ENCODE data around the gene SOAT1.

Gene SOAT1

GRCh38 chr1:179325836-179326235 lies 32.2 kb downstream of the SOAT1 start:
- Histone ChIP-seq H4K91ac (ENCODE audit: low read depth, low read length, poor library complexity) (no peak overlapping the region), H2AK5ac (ENCODE audit: low read depth, low read length) (no peak overlapping the region), H3K36me3 (replicated peaks in 1 of 2; ENCODE audit: control insufficient read depth in 2 of 2, insufficient read depth in 2 of 2, low read length in 2 of 2) (peaks cover 1 to 59% of the 10 kb centered on the region in 2 donors), H2BK12ac (ENCODE audit: low read length) (no peak overlapping the region), H3K14ac (ENCODE audit: low read length) (no peak overlapping the region), H2AFZ (ENCODE audit: low read length) (no peak overlapping the region), H3K18ac (ENCODE audit: low read length) (no peak overlapping the region), H3K9me3 (replicated peaks in 1 of 2; ENCODE audit: control insufficient read depth in 2 of 2, insufficient read depth in 1 of 2, low read depth in 1 of 2, low read length in 2 of 2) (peaks cover 2 to 9% of the 10 kb centered on the region in 2 donors), H3K4me2 (ENCODE audit: insufficient read depth, low read length, poor library complexity, severe bottlenecking) (no peak overlapping the region), H3K4me1 (ENCODE audit: control insufficient read depth in 2 of 2, insufficient read depth in 1 of 2, low read depth in 1 of 2, low read length in 2 of 2) (no peaks in the 10 kb centered on the region), H2BK15ac (ENCODE audit: low read length) (no peak overlapping the region), H3K4ac (ENCODE audit: low read length) (no peak overlapping the region), H3K4me3 (ENCODE audit: low read length in 2 of 2) (no peak overlapping the region), H3K79me1 (ENCODE audit: low read depth, low read length) (no peaks in the 10 kb centered on the region), H3K9ac (ENCODE audit: low read depth, low read length, poor library complexity) (no peak overlapping the region), H2BK5ac (ENCODE audit: low read length) (no peak overlapping the region), H4K8ac (ENCODE audit: low read depth, low read length) (no peak overlapping the region), H3K27me3 (ENCODE audit: control insufficient read depth in 3 of 3, insufficient read depth in 3 of 3, low read depth in 1 of 3, low read length in 3 of 3) (no peaks in the 10 kb centered on the region), H3K23ac (ENCODE audit: low read depth, low read length, poor library complexity) (no peak overlapping the region), H2BK120ac (ENCODE audit: low read depth, low read length) (no peak overlapping the region), H3K27ac (replicated peaks; ENCODE audit: low read length) (no peak overlapping the region)
- no peak for DNase-seq (ENCODE audit: low spot score)
- WGBS, 2 donors (ENCODE audit: extremely low coverage in 2 of 2, insufficient read length in 2 of 2, insufficient replicate concordance in 1 of 2) = no CpG with 5 or more reads among the region's 2 CpGs

- no peak overlapping the region for H4K8ac ChIP-seq (ENCODE audit: low read depth, low read length)
- no peak overlapping the region for H3K27ac ChIP-seq (replicated peaks; ENCODE audit: low read length)
- no peak overlapping the region for H2BK12ac ChIP-seq (ENCODE audit: low read length)
- no peaks in the 10 kb centered on the region for H3K79me1 ChIP-seq (ENCODE audit: low read depth, low read length)
- H2BK5ac ChIP-seq (ENCODE audit: low read length) = no peak overlapping the region
- no peak overlapping the region for H3K18ac ChIP-seq (ENCODE audit: low read length)
- H3K36me3 ChIP-seq (replicated peaks in 1 of 2; ENCODE audit: control insufficient read depth in 2 of 2, insufficient read depth in 2 of 2, low read length in 2 of 2) = peaks cover 1 to 52% of the 10 kb centered on the region in 2 donors
- no CpG with 5 or more reads among the region's 3 CpGs for WGBS, 2 donors (ENCODE audit: extremely low coverage in 2 of 2, insufficient read length in 2 of 2, insufficient replicate concordance in 1 of 2)
- H2AFZ ChIP-seq (ENCODE audit: low read length) = no peak overlapping the region
- H3K23ac ChIP-seq (ENCODE audit: low read depth, low read length, poor library complexity) = no peak overlapping the region
- no peak overlapping the region for H2BK15ac ChIP-seq (ENCODE audit: low read length)
- no peak overlapping the region for H3K4me2 ChIP-seq (ENCODE audit: insufficient read depth, low read length, poor library complexity, severe bottlenecking)
- no peak for DNase-seq (ENCODE audit: low spot score)
- H3K14ac ChIP-seq (ENCODE audit: low read length) = no peak overlapping the region
- H3K9me3 ChIP-seq (replicated peaks in 1 of 2; ENCODE audit: control insufficient read depth in 2 of 2, insufficient read depth in 1 of 2, low read depth in 1 of 2, low read length in 2 of 2) = peaks cover 2% of the 10 kb centered on the region in 2 donors
- H2BK120ac ChIP-seq (ENCODE audit: low read depth, low read length) = no peak overlapping the region
- H3K27me3 ChIP-seq (ENCODE audit: control insufficient read depth in 3 of 3, insufficient read depth in 3 of 3, low read depth in 1 of 3, low read length in 3 of 3) = no peaks in the 10 kb centered on the region
- H3K4me1 ChIP-seq (ENCODE audit: control insufficient read depth in 2 of 2, insufficient read depth in 1 of 2, low read depth in 1 of 2, low read length in 2 of 2) = no peaks in the 10 kb centered on the region
- H4K91ac ChIP-seq (ENCODE audit: low read depth, low read length, poor library complexity) = no peak overlapping the region
- no peak overlapping the region for H2AK5ac ChIP-seq (ENCODE audit: low read depth, low read length)
- H3K4ac ChIP-seq (ENCODE audit: low read length) = no peak overlapping the region
- H3K9ac ChIP-seq (ENCODE audit: low read depth, low read length, poor library complexity) = no peak overlapping the region
- no peak overlapping the region for H3K4me3 ChIP-seq (ENCODE audit: low read length in 2 of 2)
These were observed 33.1 kb downstream of the SOAT1 start for GRCh38 chr1:179326746-179327145.

- Histone ChIP-seq H2AK5ac (ENCODE audit: low read depth, low read length) (no peak overlapping the region), H4K91ac (ENCODE audit: low read depth, low read length, poor library complexity) (no peak overlapping the region), H2BK5ac (ENCODE audit: low read length) (no peak overlapping the region), H3K4me2 (ENCODE audit: insufficient read depth, low read length, poor library complexity, severe bottlenecking) (no peak overlapping the region), H4K8ac (ENCODE audit: low read depth, low read length) (no peak overlapping the region), H3K27ac (replicated peaks; ENCODE audit: low read length) (no peak overlapping the region), H2AFZ (ENCODE audit: low read length) (no peak overlapping the region), H2BK12ac (ENCODE audit: low read length) (no peak overlapping the region), H3K9me3 (replicated peaks in 1 of 2; ENCODE audit: control insufficient read depth in 2 of 2, insufficient read depth in 1 of 2, low read depth in 1 of 2, low read length in 2 of 2) (peaks cover 2% of the 10 kb centered on the region in 2 donors), H2BK120ac (ENCODE audit: low read depth, low read length) (no peak overlapping the region), H3K4me1 (ENCODE audit: control insufficient read depth in 2 of 2, insufficient read depth in 1 of 2, low read depth in 1 of 2, low read length in 2 of 2) (no peaks in the 10 kb centered on the region), H3K9ac (ENCODE audit: low read depth, low read length, poor library complexity) (no peak overlapping the region), H3K36me3 (replicated peaks in 1 of 2; ENCODE audit: control insufficient read depth in 2 of 2, insufficient read depth in 2 of 2, low read length in 2 of 2) (peaks cover 1 to 49% of the 10 kb centered on the region in 2 donors), H3K14ac (ENCODE audit: low read length) (no peak overlapping the region), H2BK15ac (ENCODE audit: low read length) (no peak overlapping the region), H3K27me3 (ENCODE audit: control insufficient read depth in 3 of 3, insufficient read depth in 3 of 3, low read depth in 1 of 3, low read length in 3 of 3) (no peaks in the 10 kb centered on the region), H3K18ac (ENCODE audit: low read length) (no peak overlapping the region), H3K4me3 (ENCODE audit: low read length in 2 of 2) (no peak overlapping the region), H3K79me1 (ENCODE audit: low read depth, low read length) (no peaks in the 10 kb centered on the region), H3K23ac (ENCODE audit: low read depth, low read length, poor library complexity) (no peak overlapping the region), H3K4ac (ENCODE audit: low read length) (no peak overlapping the region)
- no peak for DNase-seq (ENCODE audit: low spot score)
- WGBS, 2 donors (ENCODE audit: extremely low coverage in 2 of 2, insufficient read length in 2 of 2, insufficient replicate concordance in 1 of 2) = no CpG with 5 or more reads among the region's 7 CpGs
These were observed 33.6 kb downstream of the SOAT1 start for GRCh38 chr1:179327196-179327595.

- H3K79me1 ChIP-seq (ENCODE audit: low read depth, low read length) = no peaks in the 10 kb centered on the region
- H3K27ac ChIP-seq (replicated peaks; ENCODE audit: low read length) = no peak overlapping the region
- peaks cover 2% of the 10 kb centered on the region in 2 donors for H3K9me3 ChIP-seq (replicated peaks in 1 of 2; ENCODE audit: control insufficient read depth in 2 of 2, insufficient read depth in 1 of 2, low read depth in 1 of 2, low read length in 2 of 2)
- H3K23ac ChIP-seq (ENCODE audit: low read depth, low read length, poor library complexity) = no peak overlapping the region
- no peak overlapping the region for H2BK15ac ChIP-seq (ENCODE audit: low read length)
- H3K27me3 ChIP-seq (ENCODE audit: control insufficient read depth in 3 of 3, insufficient read depth in 3 of 3, low read depth in 1 of 3, low read length in 3 of 3) = no peaks in the 10 kb centered on the region
- no CpG with 5 or more reads among the region's 3 CpGs for WGBS, 2 donors (ENCODE audit: extremely low coverage in 2 of 2, insufficient read length in 2 of 2, insufficient replicate concordance in 1 of 2)
- no peak overlapping the region for H3K9ac ChIP-seq (ENCODE audit: low read depth, low read length, poor library complexity)
- H2BK12ac ChIP-seq (ENCODE audit: low read length) = no peak overlapping the region
- no peak overlapping the region for H2AK5ac ChIP-seq (ENCODE audit: low read depth, low read length)
- no peak overlapping the region for H2BK120ac ChIP-seq (ENCODE audit: low read depth, low read length)
- no peak overlapping the region for H2AFZ ChIP-seq (ENCODE audit: low read length)
- DNase-seq (ENCODE audit: low spot score) = no peak
- H4K91ac ChIP-seq (ENCODE audit: low read depth, low read length, poor library complexity) = no peak overlapping the region
- H3K18ac ChIP-seq (ENCODE audit: low read length) = no peak overlapping the region
- no peak overlapping the region for H2BK5ac ChIP-seq (ENCODE audit: low read length)
- no peak overlapping the region for H3K4ac ChIP-seq (ENCODE audit: low read length)
- H3K4me2 ChIP-seq (ENCODE audit: insufficient read depth, low read length, poor library complexity, severe bottlenecking) = no peak overlapping the region
- no peaks in the 10 kb centered on the region for H3K4me1 ChIP-seq (ENCODE audit: control insufficient read depth in 2 of 2, insufficient read depth in 1 of 2, low read depth in 1 of 2, low read length in 2 of 2)
- no peak overlapping the region for H4K8ac ChIP-seq (ENCODE audit: low read depth, low read length)
- H3K4me3 ChIP-seq (ENCODE audit: low read length in 2 of 2) = no peak overlapping the region
- H3K36me3 ChIP-seq (replicated peaks in 1 of 2; ENCODE audit: control insufficient read depth in 2 of 2, insufficient read depth in 2 of 2, low read length in 2 of 2) = peaks cover 1 to 49% of the 10 kb centered on the region in 2 donors
- H3K14ac ChIP-seq (ENCODE audit: low read length) = no peak overlapping the region
These were observed 34.1 kb downstream of the SOAT1 start for GRCh38 chr1:179327679-179328078.

Measured in neuronal stem cell (in vitro differentiated cells).